Measurements from ENCODE around the gene LSM12.

The LSM12 gene

GRCh38 chr17:44024853-44025252 is 41.6 kb downstream of the LSM12 start:
- Histone ChIP-seq H3K36me3 (ENCODE audit: insufficient read depth, low read length) (no peaks in the 10 kb centered on the region), H3K27ac (ENCODE audit: low read depth, low read length, poor library complexity, severe bottlenecking) (no peak overlapping the region)
- no peak for TF ChIP-seq CTCF (IDR thresholded peaks at IDR 0.05; ENCODE audit: low read length)
- TF ChIP-seq EZH2 (IDR thresholded peaks at IDR 0.05; ENCODE audit: borderline replicate concordance, low read length) = no peak

GRCh38 chr17:44024271-44024663 is 42.2 kb downstream of the LSM12 start:
- Histone ChIP-seq H3K4me3 (ENCODE audit: low read depth, low read length, poor library complexity, severe bottlenecking) (no peak overlapping the region), H3K9ac (ENCODE audit: low read length) (no peak overlapping the region), H3K27me3 (ENCODE audit: insufficient read depth, low read length) (no peaks in the 10 kb centered on the region), H3K36me3 (ENCODE audit: insufficient read depth, low read length) (no peaks in the 10 kb centered on the region), H3K27ac (ENCODE audit: low read depth, low read length, poor library complexity, severe bottlenecking) (no peak overlapping the region), H3K9me3 (ENCODE audit: low read length) (no peaks in the 10 kb centered on the region), H3F3A (ENCODE audit: insufficient read depth, low read length) (no peaks in the 10 kb centered on the region), H3K4me1 (ENCODE audit: insufficient read depth, low read length, severe bottlenecking) (no peaks in the 10 kb centered on the region), H4K20me1 (ENCODE audit: insufficient read depth, low read length) (no peaks in the 10 kb centered on the region), H3K79me2 (ENCODE audit: insufficient read depth, low read length) (no peaks in the 10 kb centered on the region), H3K9me2 (ENCODE audit: low read depth, low read length) (no peaks in the 10 kb centered on the region), H3K4me2 (ENCODE audit: low read length) (no peak overlapping the region), H2AFZ (ENCODE audit: low read length) (no peak overlapping the region)
- TF ChIP-seq EZH2 (IDR thresholded peaks at IDR 0.05; ENCODE audit: borderline replicate concordance, low read length) (no peak), CTCF (IDR thresholded peaks at IDR 0.05; ENCODE audit: low read length) (no peak)

More at GRCh38 chr17:44024853-44025252, 41.6 kb downstream of the LSM12 start:
- Histone ChIP-seq H3F3A (ENCODE audit: insufficient read depth, low read length) (no peaks in the 10 kb centered on the region), H3K4me2 (ENCODE audit: low read length) (no peak overlapping the region), H3K9ac (ENCODE audit: low read length) (no peak overlapping the region), H3K4me3 (ENCODE audit: low read depth, low read length, poor library complexity, severe bottlenecking) (no peak overlapping the region), H3K79me2 (ENCODE audit: insufficient read depth, low read length) (no peaks in the 10 kb centered on the region), H3K9me3 (ENCODE audit: low read length) (no peaks in the 10 kb centered on the region), H3K27me3 (ENCODE audit: insufficient read depth, low read length) (no peaks in the 10 kb centered on the region), H4K20me1 (ENCODE audit: insufficient read depth, low read length) (no peaks in the 10 kb centered on the region), H2AFZ (ENCODE audit: low read length) (no peak overlapping the region), H3K9me2 (ENCODE audit: low read depth, low read length) (no peaks in the 10 kb centered on the region), H3K4me1 (ENCODE audit: insufficient read depth, low read length, severe bottlenecking) (no peaks in the 10 kb centered on the region)

- H3K27ac ChIP-seq (ENCODE audit: low read depth, low read length, poor library complexity, severe bottlenecking) = no peak overlapping the region
- H3K36me3 ChIP-seq (ENCODE audit: insufficient read depth, low read length) = no peaks in the 10 kb centered on the region
- no peak overlapping the region for H3K9ac ChIP-seq (ENCODE audit: low read length)
Measured at GRCh38 chr17:44023545-44024270, 42.8 kb downstream of the LSM12 start.

More at GRCh38 chr17:44023545-44024270, 42.8 kb downstream of the LSM12 start:
- Histone ChIP-seq H3K4me3 (ENCODE audit: low read depth, low read length, poor library complexity, severe bottlenecking) (no peak overlapping the region), H3K9me2 (ENCODE audit: low read depth, low read length) (no peaks in the 10 kb centered on the region), H3K79me2 (ENCODE audit: insufficient read depth, low read length) (no peaks in the 10 kb centered on the region), H4K20me1 (ENCODE audit: insufficient read depth, low read length) (no peaks in the 10 kb centered on the region), H3F3A (ENCODE audit: insufficient read depth, low read length) (no peaks in the 10 kb centered on the region), H3K4me1 (ENCODE audit: insufficient read depth, low read length, severe bottlenecking) (no peaks in the 10 kb centered on the region), H3K4me2 (ENCODE audit: low read length) (no peak overlapping the region), H3K9me3 (ENCODE audit: low read length) (no peaks in the 10 kb centered on the region), H2AFZ (ENCODE audit: low read length) (no peak overlapping the region), H3K27me3 (ENCODE audit: insufficient read depth, low read length) (no peaks in the 10 kb centered on the region)
- TF ChIP-seq CTCF (IDR thresholded peaks at IDR 0.05; ENCODE audit: low read length) (no peak), EZH2 (IDR thresholded peaks at IDR 0.05; ENCODE audit: borderline replicate concordance, low read length) (no peak)

All from OCI-LY1 (cell line).